Ascending aorta (tissue), 2 donors: Measurements from ENCODE around the gene PTPRK. TPM values are rescaled to one million over a fixed set of nuclear protein-coding genes. Genes with fewer than 3 reads are reported as not detected.

Experiments used
- DNase-seq, 2 donors: peaks; one replicate each; pipeline ENCODE4 v3.0.0-alpha.2; 2019; ENCODE audit warnings: low spot score in 2 of 2
- H3K27ac ChIP-seq, 2 donors: fragments of 200-600 bp; sonication (generic); one replicate each; pipeline ENCODE4 v1.5.1; 2016 to 2017; ENCODE audit warnings: mild to moderate bottlenecking in 1 of 2
- H3K27me3 ChIP-seq: fragments of 200-600 bp; sonication (generic); one replicate; pipeline ENCODE4 v1.5.1; 2017
- H3K36me3 ChIP-seq, 2 donors: fragments of 200-600 bp; sonication (generic); one replicate each; pipeline ENCODE4 v1.5.1; 2016
- H3K4me1 ChIP-seq, 2 donors: fragments of 200-600 bp; sonication (generic); one replicate each; pipeline ENCODE4 v1.5.1; 2016 to 2017; ENCODE audit warnings: mild to moderate bottlenecking in 1 of 2
- H3K4me3 ChIP-seq, 2 donors: fragments of 200-600 bp; sonication (generic); one replicate each; pipeline ENCODE4 v1.5.1; 2016 to 2017; ENCODE audit warnings: mild to moderate bottlenecking in 1 of 2
- H3K9me3 ChIP-seq, 2 donors: fragments of 200-600 bp; sonication (generic); one replicate each; pipeline ENCODE4 v1.5.1; 2016
- CTCF ChIP-seq, 3 experiments: fragments of 200-600 bp in 2 of 3; fragments of 450-650 bp in 1 of 3; sonication (generic) in 2 of 3; IDR thresholded peaks; one replicate each; pipeline ENCODE4 v1.5.1; 2016 to 2019; ENCODE audit warnings: antibody characterized with exemption in 3 of 3, mild to moderate bottlenecking in 1 of 3, moderate library complexity in 1 of 3
- intact Hi-C: fragments of 100-400 bp; cut with DNase I; formaldehyde crosslinking; loops from one replicate; pipeline ENCODE4 v1.15.1; 2023
- total RNA-seq: library from RNA; depleted of rRNA; stranded (reverse); fragments of >200 nt; gene quantifications from one replicate; pipeline ENCODE4 v1.1.0, GENCODE V29; 2016

The PTPRK gene
- total RNA-seq, 1 donor from 2014 or later: 73.1 TPM

- H3K4me3 ChIP-seq: no peak overlapping the region
- no peaks in the 10 kb centered on the region for H3K4me1 ChIP-seq
- no peaks in the 10 kb centered on the region for H3K36me3 ChIP-seq
- no peaks in the 10 kb centered on the region for H3K9me3 ChIP-seq
- H3K27me3 ChIP-seq: no peaks in the 10 kb centered on the region
- no peak for DNase-seq
- no peak overlapping the region for H3K27ac ChIP-seq
- TF ChIP-seq CTCF (IDR thresholded peaks at IDR 0.05): no peak
- intact Hi-C loops: no loop called here
These were observed 345.7 kb downstream of the PTPRK start for GRCh38 chr6:128174724-128175123.

- DNase-seq: no peak
- Histone ChIP-seq H3K4me1 (no peaks in the 10 kb centered on the region), H3K27ac (no peak overlapping the region), H3K9me3 (no peaks in the 10 kb centered on the region), H3K27me3 (no peaks in the 10 kb centered on the region), H3K4me3 (no peak overlapping the region), H3K36me3 (no peaks in the 10 kb centered on the region)
- no peak for TF ChIP-seq CTCF (IDR thresholded peaks at IDR 0.05)
- intact Hi-C loops: no loop called here
These were observed 347.4 kb downstream of the PTPRK start for GRCh38 chr6:128172752-128173682.

DNA sequence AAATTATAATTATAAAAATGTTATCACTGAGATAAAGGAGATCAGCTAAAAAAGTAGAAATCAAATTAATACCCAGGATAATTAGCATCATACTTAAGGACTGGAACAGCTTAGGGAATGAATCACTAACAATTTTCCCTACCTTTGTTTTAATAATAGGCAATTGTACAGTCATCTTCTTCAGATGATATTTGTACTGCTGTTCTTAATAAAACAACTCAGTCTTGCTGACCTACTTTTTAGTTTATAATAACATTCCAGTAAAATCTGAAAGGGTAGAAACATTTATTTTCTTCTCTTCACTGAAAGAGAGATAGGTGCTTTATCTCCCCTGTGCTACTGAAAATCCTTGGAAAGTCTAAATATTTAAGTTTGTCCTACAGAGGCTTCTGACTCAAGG lies 348.3 kb downstream of the PTPRK start:
- Histone ChIP-seq H3K4me3 (no peak overlapping the region), H3K4me1 (no peaks in the 10 kb centered on the region), H3K9me3 (no peaks in the 10 kb centered on the region), H3K36me3 (no peaks in the 10 kb centered on the region), H3K27me3 (no peaks in the 10 kb centered on the region), H3K27ac (no peak overlapping the region)
- intact Hi-C loops: no loop called here
- no peak for DNase-seq
- no peak for TF ChIP-seq CTCF (IDR thresholded peaks at IDR 0.05)

GRCh38 chr6:128171182-128171581 lies 349.2 kb downstream of the PTPRK start:
- no peaks in the 10 kb centered on the region for H3K4me1 ChIP-seq
- no peak overlapping the region for H3K27ac ChIP-seq
- no peaks in the 10 kb centered on the region for H3K9me3 ChIP-seq
- no peak overlapping the region for H3K4me3 ChIP-seq
- H3K27me3 ChIP-seq: no peaks in the 10 kb centered on the region
- no peak for TF ChIP-seq CTCF (IDR thresholded peaks at IDR 0.05)
- H3K36me3 ChIP-seq: no peaks in the 10 kb centered on the region
- intact Hi-C loops: no loop called here
- no peak for DNase-seq

DNA sequence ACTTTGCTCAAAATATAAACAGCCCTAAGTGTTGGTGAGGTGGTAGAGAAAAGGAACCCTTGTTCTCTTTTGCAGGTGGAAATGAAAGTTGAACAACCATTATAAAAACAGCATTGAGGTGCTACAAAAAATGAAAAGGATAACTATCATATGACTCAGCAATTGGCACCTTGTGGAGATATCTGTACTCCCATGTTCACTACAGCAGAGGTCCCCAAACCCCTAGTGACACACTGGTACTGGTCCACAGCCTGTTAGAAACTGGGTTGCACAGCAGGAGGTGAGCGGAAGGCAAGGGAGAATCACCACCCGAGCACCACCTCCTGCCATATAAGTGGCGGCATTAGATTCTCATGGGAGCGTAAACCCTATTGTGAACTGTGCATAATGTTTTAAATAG lies 352.2 kb downstream of the PTPRK start:
- intact Hi-C loops: no loop called here
- Histone ChIP-seq H3K27ac (no peak overlapping the region), H3K4me3 (no peak overlapping the region), H3K36me3 (no peaks in the 10 kb centered on the region), H3K9me3 (no peaks in the 10 kb centered on the region), H3K27me3 (no peaks in the 10 kb centered on the region), H3K4me1 (no peaks in the 10 kb centered on the region)
- DNase-seq: no peak
- no peak for TF ChIP-seq CTCF (IDR thresholded peaks at IDR 0.05)
